GM19025 (cell line): ENCODE data around the gene BLACAT1.
"Not testable (repeated sequence)": the region's sequence is repeated elsewhere in the genome, so short reads cannot be mapped to it uniquely, and the experiment has no call there.

Experiments
- ATAC-seq: cut with Tn5 transposase; IDR thresholded peaks from one replicate; pipeline ENCODE4 v1.9.1; 2021; ENCODE audit warnings: mild to moderate bottlenecking, low read depth, moderate library complexity; ENCODE audit not compliant: unreplicated experiment

Gene BLACAT1

GRCh38 chr1:205421798-205422197 is 34.0 kb downstream of the BLACAT1 start, which contains the start of gene LEMD1:
TSS of gene LEMD1 (minus strand) at chr1:205422056. CDS start at chr1:205420536, 1,520 bp downstream.
- no peak for ATAC-seq

GRCh38 chr1:205420938-205421337 is 34.9 kb downstream of the BLACAT1 start:
- ATAC-seq = no peak

DNA sequence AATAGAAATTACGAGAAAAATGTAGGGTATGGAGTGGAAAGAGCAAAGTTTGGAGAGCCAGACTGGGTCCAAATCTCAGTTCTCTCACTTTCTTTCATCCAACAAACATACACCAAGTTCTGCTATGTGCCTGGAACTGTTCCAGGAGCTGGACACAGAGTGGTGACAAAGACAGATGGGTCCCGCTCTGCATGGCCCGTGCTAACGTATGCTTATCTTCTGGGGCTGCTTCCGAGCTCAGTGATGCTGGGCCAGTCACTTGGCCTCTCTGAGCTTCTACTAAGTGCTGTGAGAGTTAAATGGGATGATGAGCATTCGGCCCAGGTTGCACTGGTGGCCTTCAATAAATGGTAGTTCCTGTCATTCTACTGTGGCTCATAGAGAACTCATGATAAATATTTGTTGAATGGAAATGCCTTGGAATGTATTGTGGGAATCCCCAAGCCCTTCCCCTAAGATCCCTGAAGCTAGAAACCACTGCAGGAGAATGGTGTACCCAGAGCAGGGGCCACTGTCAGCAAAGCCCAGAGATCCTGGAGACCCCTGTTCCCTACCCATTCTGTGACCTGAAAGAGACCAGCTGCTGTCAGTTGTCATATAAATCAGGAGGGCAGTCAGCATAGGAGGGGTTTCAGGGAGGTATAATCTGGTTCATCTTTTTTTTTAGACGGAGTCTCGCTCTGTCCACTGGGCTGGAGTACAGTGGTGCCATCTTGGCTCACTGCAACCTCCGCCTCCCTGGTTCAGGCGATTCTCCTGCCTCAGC is 37.8 kb downstream of the BLACAT1 start:
- no peak for ATAC-seq

DNA sequence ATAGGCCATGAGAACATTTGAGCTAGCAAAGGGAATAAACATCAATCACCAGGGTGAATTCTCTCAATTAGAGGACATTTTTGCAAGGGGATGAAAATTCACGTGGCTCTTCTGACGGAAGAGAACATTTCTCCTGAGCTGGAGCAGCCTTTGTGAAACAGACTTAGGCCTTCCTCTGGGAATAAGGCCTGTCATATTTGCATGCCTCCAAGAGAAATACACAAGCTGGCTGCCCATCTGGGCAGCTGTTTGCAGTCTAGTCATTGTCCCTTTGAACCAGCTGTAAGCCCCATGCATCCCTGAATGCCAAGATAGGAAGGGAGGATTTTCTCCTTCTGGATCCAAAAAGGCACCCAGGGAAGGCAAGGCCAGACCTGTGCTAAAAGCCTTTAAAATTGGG is 39.5 kb downstream of the BLACAT1 start:
- ATAC-seq = no peak

- no peak for ATAC-seq
Measured at GRCh38 chr1:205410581-205411298, 45.1 kb downstream of the BLACAT1 start.

DNA sequence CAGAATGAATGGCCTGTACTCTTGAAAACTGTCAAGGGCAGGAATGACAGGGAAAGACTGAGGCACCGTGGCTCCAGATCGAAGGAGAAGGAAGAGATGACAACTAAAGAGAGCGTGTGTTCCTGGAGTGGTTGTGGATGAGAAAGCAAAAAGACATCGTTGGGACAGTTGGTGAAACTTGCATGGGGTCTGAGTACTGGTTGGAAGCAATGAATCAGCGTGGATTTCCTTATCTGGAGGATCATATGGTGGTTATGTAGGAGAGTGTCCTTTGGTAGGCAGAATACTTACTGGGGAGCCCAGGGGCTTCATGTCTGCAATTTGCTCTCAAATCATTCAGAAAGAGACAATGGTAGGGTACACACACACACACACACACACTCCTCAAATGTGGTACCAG is 47.9 kb downstream of the BLACAT1 start:
- ATAC-seq = no peak

DNA sequence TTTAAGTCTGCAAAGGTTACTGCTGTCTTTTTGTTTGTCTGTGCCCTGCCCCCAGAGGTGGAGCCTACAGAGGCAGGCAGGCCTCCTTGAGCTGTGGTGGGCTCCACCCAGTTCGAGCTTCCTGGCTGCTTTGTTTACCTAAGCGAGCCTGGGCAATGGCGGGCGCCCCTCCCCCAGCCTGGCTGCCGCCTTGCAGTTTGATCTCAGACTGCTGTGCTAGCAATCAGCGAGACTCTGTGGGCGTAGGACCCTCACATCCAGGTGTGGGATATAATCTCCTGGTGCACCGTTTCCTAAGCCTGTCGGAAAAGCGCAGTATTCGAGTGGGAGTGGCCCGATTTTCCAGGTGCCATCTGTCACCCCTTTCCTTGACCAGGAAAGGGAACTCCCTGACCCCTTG is 49.6 kb downstream of the BLACAT1 start:
- ATAC-seq = not testable (repeated sequence)
